ENCODE results near the gene SLC25A19. TPM values are rescaled to one million over a fixed set of nuclear protein-coding genes. Genes with fewer than 3 reads are reported as not detected.
A peak's percentile ranks its signal among the peaks of the same experiment; 100 is the strongest.
"Not testable (repeated sequence)": the region's sequence is repeated elsewhere in the genome, so short reads cannot be mapped to it uniquely, and the experiment has no call there.

SLC25A19 gene
- total RNA-seq, 2 donors from 2014 or later: 74.4 to 110 TPM

- no peak for DNase-seq (ENCODE audit: low spot score in 2 of 2)
- peak; percentile 20 to 37 for ATAC-seq
- H3K27ac Mint-ChIP-seq: peak overlapping the region; percentile 46 to 52
- no peaks in the 10 kb centered on the region for H3K9me3 Mint-ChIP-seq
- H3K36me3 Mint-ChIP-seq: no peaks in the 10 kb centered on the region
Observed at GRCh38 chr17:75313941-75314551, 24.8 kb upstream of the SLC25A19 start.

- H3K27ac Mint-ChIP-seq: peak overlapping the region; percentile 48 to 61
Observed at GRCh38 chr17:75308732-75309629, 19.7 kb upstream of the SLC25A19 start.

GRCh38 chr17:75307957-75308731, 18.9 kb upstream of the SLC25A19 start:
- no peaks in the 10 kb centered on the region for H3K9me3 Mint-ChIP-seq
- no peak for DNase-seq (ENCODE audit: low spot score in 2 of 2)
- H3K36me3 Mint-ChIP-seq: no peaks in the 10 kb centered on the region
- ATAC-seq: no peak
- peak overlapping the region; percentile 15 to 17 for H3K27ac Mint-ChIP-seq

More at GRCh38 chr17:75308732-75309629, 19.7 kb upstream of the SLC25A19 start:
- DNase-seq (ENCODE audit: low spot score in 2 of 2) (no peak), ATAC-seq (peak in 1 of 2 donors; percentile 36)
- no peaks in the 10 kb centered on the region for H3K9me3 Mint-ChIP-seq
- no peaks in the 10 kb centered on the region for H3K36me3 Mint-ChIP-seq

- DNase-seq (ENCODE audit: low spot score in 2 of 2) (no peak), ATAC-seq (no peak)
- no peak overlapping the region for H3K27ac Mint-ChIP-seq
- H3K36me3 Mint-ChIP-seq: no peaks in the 10 kb centered on the region
- no peaks in the 10 kb centered on the region for H3K9me3 Mint-ChIP-seq
Observed at GRCh38 chr17:75301502-75302206, 12.4 kb upstream of the SLC25A19 start.

- no peak for DNase-seq (ENCODE audit: low spot score in 2 of 2)
- no peak for ATAC-seq
- H3K27ac Mint-ChIP-seq: peak overlapping the region in 1 of 2 donors; percentile 70
Observed at GRCh38 chr17:75301049-75301448, 11.8 kb upstream of the SLC25A19 start.

GRCh38 chr17:75300280-75300679, 11.0 kb upstream of the SLC25A19 start:
- ATAC-seq (no peak), DNase-seq (ENCODE audit: low spot score in 2 of 2) (no peak)
- no peaks in the 10 kb centered on the region for H3K9me3 Mint-ChIP-seq
- H3K36me3 Mint-ChIP-seq: no peaks in the 10 kb centered on the region
- no peak overlapping the region for H3K27ac Mint-ChIP-seq

More at GRCh38 chr17:75301049-75301448, 11.8 kb upstream of the SLC25A19 start:
- no peaks in the 10 kb centered on the region for H3K36me3 Mint-ChIP-seq
- H3K9me3 Mint-ChIP-seq: no peaks in the 10 kb centered on the region

- H3K27ac Mint-ChIP-seq: peak overlapping the region; percentile 69 to 95
- ATAC-seq (peak; percentile 84 to 89), DNase-seq (ENCODE audit: low spot score in 2 of 2) (peak in 1 of 2 donors; percentile 40)
- no peaks in the 10 kb centered on the region for H3K36me3 Mint-ChIP-seq
- no peaks in the 10 kb centered on the region for H3K9me3 Mint-ChIP-seq
Observed at GRCh38 chr17:75295201-75296158, 6.2 kb upstream of the SLC25A19 start.

- not testable (repeated sequence) for DNase-seq (ENCODE audit: low spot score in 2 of 2); ATAC-seq; H3K9me3 Mint-ChIP-seq
- Mint-ChIP-seq H3K27ac (peak overlapping the region; percentile 14 to 32), H3K36me3 (peaks cover 6 to 13% of the 10 kb centered on the region in 2 donors)
Observed at GRCh38 chr17:75292810-75293448, 3.7 kb upstream of the SLC25A19 start.

- Mint-ChIP-seq H3K9me3 (no peaks in the 10 kb centered on the region), H3K27ac (peak overlapping the region; percentile 94 to 100), H3K36me3 (peaks cover 20 to 31% of the 10 kb centered on the region in 2 donors)
- ATAC-seq (peak; percentile 21 to 30), DNase-seq (ENCODE audit: low spot score in 2 of 2) (no peak)
Observed at GRCh38 chr17:75289832-75290337, 652 bp upstream of the SLC25A19 start.

- peaks cover 20 to 32% of the 10 kb centered on the region in 2 donors for H3K36me3 Mint-ChIP-seq
- ATAC-seq (peak; percentile 31 to 38), DNase-seq (ENCODE audit: low spot score in 2 of 2) (peak; percentile 53 to 70)
- H3K9me3 Mint-ChIP-seq: no peaks in the 10 kb centered on the region
- peak overlapping the region; percentile 94 to 100 for H3K27ac Mint-ChIP-seq
Observed at GRCh38 chr17:75288770-75289114, 491 bp downstream of the SLC25A19 start.

- ATAC-seq (no peak), DNase-seq (ENCODE audit: low spot score in 2 of 2) (no peak)
- peaks cover 24 to 35% of the 10 kb centered on the region in 2 donors for H3K36me3 Mint-ChIP-seq
- peak overlapping the region; percentile 94 to 100 for H3K27ac Mint-ChIP-seq
- H3K9me3 Mint-ChIP-seq: no peaks in the 10 kb centered on the region
Observed at GRCh38 chr17:75288359-75288758, 874 bp downstream of the SLC25A19 start.

GRCh38 chr17:75287221-75287620, 2.0 kb downstream of the SLC25A19 start:
- peaks cover 26 to 39% of the 10 kb centered on the region in 2 donors for H3K36me3 Mint-ChIP-seq
- no peak for DNase-seq (ENCODE audit: low spot score in 2 of 2)
- H3K9me3 Mint-ChIP-seq: no peaks in the 10 kb centered on the region
- peak overlapping the region in 1 of 2 donors; percentile 94 for H3K27ac Mint-ChIP-seq
- ATAC-seq: no peak

GRCh38 chr17:75285123-75285522, 4.1 kb downstream of the SLC25A19 start:
- DNase-seq (ENCODE audit: low spot score in 2 of 2) (no peak), ATAC-seq (no peak)
- no peak overlapping the region for H3K27ac Mint-ChIP-seq
- no peaks in the 10 kb centered on the region for H3K9me3 Mint-ChIP-seq
- peaks cover 26 to 47% of the 10 kb centered on the region in 2 donors for H3K36me3 Mint-ChIP-seq

GRCh38 chr17:75280189-75280588, 9.0 kb downstream of the SLC25A19 start:
- not testable (repeated sequence) for DNase-seq (ENCODE audit: low spot score in 2 of 2); ATAC-seq; H3K27ac Mint-ChIP-seq; H3K9me3 Mint-ChIP-seq
- peaks cover 17 to 21% of the 10 kb centered on the region in 2 donors for H3K36me3 Mint-ChIP-seq

GRCh38 chr17:75277664-75278071, 11.6 kb downstream of the SLC25A19 start:
- no peaks in the 10 kb centered on the region for H3K9me3 Mint-ChIP-seq
- ATAC-seq (no peak), DNase-seq (ENCODE audit: low spot score in 2 of 2) (no peak)
- peaks cover 11 to 20% of the 10 kb centered on the region in 2 donors for H3K36me3 Mint-ChIP-seq
- H3K27ac Mint-ChIP-seq: no peak overlapping the region
